Epithelial cell of proximal tubule (primary cell): ENCODE data around the gene CBX4. TPM values are rescaled to one million over a fixed set of nuclear protein-coding genes. Genes with fewer than 3 reads are reported as not detected.
"Not testable (repeated sequence)": the region's sequence is repeated elsewhere in the genome, so short reads cannot be mapped to it uniquely, and the experiment has no call there.

ENCODE experiments used
- DNase-seq: peaks from one replicate; pipeline ENCODE4 v3.0.0-alpha.2; 2011; ENCODE audit warnings: low read depth
- H3K4me3 ChIP-seq: 2 replicates; pipeline ENCODE4 v1.5.1; 2011; ENCODE audit warnings: low read depth, mild to moderate bottlenecking, low read length
- total RNA-seq: library from RNA; depleted of rRNA; stranded (reverse); fragments of >200 nt; gene quantifications from 2 replicates; pipeline ENCODE4 v1.2.3, GENCODE V29; 2015
- TF ChIP-seq, protein P1 (sequence below): conservative IDR thresholded peaks from 2 replicates; pipeline ENCODE4 v1.5.1; 2012; ENCODE audit warnings: low read depth, mild to moderate bottlenecking, low read length

Gene CBX4
- total RNA-seq, 1 donor from 2014 or later = 4.8 TPM

- TF ChIP-seq, protein P1, sequence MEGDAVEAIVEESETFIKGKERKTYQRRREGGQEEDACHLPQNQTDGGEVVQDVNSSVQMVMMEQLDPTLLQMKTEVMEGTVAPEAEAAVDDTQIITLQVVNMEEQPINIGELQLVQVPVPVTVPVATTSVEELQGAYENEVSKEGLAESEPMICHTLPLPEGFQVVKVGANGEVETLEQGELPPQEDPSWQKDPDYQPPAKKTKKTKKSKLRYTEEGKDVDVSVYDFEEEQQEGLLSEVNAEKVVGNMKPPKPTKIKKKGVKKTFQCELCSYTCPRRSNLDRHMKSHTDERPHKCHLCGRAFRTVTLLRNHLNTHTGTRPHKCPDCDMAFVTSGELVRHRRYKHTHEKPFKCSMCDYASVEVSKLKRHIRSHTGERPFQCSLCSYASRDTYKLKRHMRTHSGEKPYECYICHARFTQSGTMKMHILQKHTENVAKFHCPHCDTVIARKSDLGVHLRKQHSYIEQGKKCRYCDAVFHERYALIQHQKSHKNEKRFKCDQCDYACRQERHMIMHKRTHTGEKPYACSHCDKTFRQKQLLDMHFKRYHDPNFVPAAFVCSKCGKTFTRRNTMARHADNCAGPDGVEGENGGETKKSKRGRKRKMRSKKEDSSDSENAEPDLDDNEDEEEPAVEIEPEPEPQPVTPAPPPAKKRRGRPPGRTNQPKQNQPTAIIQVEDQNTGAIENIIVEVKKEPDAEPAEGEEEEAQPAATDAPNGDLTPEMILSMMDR = no peak
- no peak overlapping the region for H3K4me3 ChIP-seq
- DNase-seq = no peak
Observed at GRCh38 chr17:79859676-79860615, 20.7 kb upstream of the CBX4 start.

DNA sequence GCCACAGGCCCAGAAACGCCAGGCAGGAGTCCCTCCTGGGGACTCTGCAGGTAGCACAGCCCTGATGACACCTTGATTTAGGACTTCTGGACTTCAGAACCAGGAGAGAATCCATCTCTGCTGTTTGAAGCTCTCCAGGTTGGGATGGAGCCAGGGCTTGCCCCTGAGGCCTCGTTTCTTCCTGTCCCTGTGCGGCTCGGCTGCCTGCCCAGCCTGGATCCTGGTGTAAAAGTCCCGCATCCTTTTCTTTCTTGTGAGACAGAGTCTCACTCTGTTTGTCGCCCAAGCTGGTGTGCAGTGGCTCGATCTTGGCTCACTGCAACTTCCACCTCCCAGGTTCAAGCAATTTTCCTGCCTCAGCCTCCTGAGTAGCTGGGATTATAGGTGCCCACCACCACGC, 17.9 kb upstream of the CBX4 start:
- no peak for DNase-seq
- TF ChIP-seq, protein P1 = no peak
- no peak overlapping the region for H3K4me3 ChIP-seq

DNA sequence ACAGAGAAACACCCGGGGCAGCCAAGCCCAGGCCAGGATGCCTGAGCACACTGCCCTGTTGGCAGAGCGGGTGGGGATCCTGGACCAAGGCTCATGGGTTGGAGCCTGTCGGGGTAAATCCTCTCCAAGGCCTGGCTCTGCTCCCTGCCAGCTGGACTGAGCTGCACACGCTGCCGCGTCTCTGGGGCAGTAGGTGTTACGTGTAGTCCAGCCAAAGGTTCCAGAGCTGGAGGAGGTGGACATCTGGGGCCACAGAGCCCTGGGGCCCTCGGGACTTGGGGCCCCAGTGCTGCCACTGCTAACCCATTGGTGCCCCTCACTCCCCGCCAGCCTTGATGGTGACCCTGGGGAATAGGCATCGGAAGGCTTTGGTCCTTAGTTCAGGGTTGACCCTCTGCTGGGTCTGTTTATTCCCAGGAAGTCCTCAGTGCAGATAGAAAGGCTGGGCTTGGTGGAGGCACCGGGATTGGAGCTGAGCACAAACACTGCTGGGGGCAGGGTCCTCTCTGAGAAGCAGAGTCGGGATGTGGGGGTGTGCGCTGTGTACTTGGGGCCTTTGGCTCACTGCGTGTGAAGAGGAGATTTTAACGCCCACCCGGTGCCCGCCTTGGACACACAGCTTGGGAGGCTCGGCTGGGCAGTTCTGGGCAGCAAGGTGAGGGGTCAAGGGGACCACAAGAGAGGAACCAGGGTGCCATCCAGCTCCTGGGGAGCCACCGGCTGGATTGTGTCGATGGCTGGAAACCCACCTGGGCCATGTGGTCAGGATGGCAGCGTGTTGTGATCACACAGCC, 16.3 kb upstream of the CBX4 start:
- TF ChIP-seq, protein P1 = no peak
- DNase-seq = no peak
- no peak overlapping the region for H3K4me3 ChIP-seq

GRCh38 chr17:79854080-79855060, 15.1 kb upstream of the CBX4 start:
- TF ChIP-seq, protein P1 = no peak
- H3K4me3 ChIP-seq = no peak overlapping the region
- no peak for DNase-seq

DNA sequence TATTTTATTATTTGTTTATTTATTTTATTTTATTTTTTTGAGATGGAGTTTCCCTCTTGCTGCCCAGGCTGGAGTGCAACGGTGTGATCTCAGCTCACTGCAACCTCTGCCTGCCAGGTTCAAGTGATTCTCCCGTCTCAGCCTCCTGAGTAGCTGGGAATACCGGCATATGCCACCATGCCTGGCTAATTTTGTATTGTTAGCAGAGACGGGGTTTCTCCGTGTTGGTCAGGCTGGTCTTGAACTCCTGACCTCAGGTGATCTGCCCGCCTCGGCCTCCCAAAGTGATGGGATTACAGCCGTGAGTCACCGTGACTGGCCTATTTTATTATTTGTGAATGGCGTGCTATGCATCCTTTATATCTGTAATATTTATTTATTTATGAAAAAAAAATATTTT, 13.9 kb upstream of the CBX4 start:
- not testable (repeated sequence) for DNase-seq, H3K4me3 ChIP-seq

DNA sequence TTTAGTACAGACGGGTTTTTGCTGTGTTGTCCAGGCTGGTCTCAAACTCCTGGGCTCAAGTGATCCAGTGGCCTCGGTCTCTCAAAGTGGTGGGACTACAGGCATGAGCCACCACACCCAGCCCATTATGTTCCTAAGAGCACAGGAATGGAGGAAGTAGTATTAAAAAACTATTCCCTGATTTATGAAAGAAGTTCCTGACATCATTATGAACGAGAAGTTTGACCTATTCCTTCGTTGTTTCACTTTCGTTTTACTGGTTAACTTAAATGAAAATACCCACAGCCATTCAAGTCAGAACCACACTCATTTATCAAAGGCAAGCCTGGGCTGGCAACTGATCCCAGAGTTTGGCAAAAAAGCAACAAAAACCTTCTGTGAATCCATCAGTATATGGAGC, 13.5 kb upstream of the CBX4 start:
- peak overlapping the region; percentile 23 for H3K4me3 ChIP-seq
- TF ChIP-seq, protein P1 = no peak
- no peak for DNase-seq

GRCh38 chr17:79851461-79851817, 12.2 kb upstream of the CBX4 start:
- DNase-seq = no peak
- H3K4me3 ChIP-seq = no peak overlapping the region
- TF ChIP-seq, protein P1 = no peak
